CD14-positive monocyte (primary cell): ENCODE results near the gene HDAC7. TPM values are rescaled to one million over a fixed set of nuclear protein-coding genes. Genes with fewer than 3 reads are reported as not detected.
A peak's percentile ranks its signal among the peaks of the same experiment; 100 is the strongest.

Experiments
- DNase-seq, 3 donors: peaks; one replicate each; pipeline ENCODE4 v3.0.0-alpha.2; 2011 to 2022
- H2AFZ ChIP-seq: 2 replicates; pipeline ENCODE4 v1.6.0; 2012; ENCODE audit warnings: mild to moderate bottlenecking, low read depth, low read length, inconsistent platforms; ENCODE audit not compliant: insufficient read depth, poor library complexity, severe bottlenecking
- H3K27ac ChIP-seq, 2 donors: 1 replicate in 1 of 2; 2 replicates in 1 of 2; pipeline ENCODE4 v1.5.1; 2012 to 2013; ENCODE audit warnings: low read length in 2 of 2, control low read depth in 1 of 2, inconsistent platforms in 1 of 2, low read depth in 1 of 2, mild to moderate bottlenecking in 1 of 2
- H3K27me3 ChIP-seq, 2 donors: one replicate each; pipeline versions ENCODE4 v1.6.0 to v1.6.1; 2011 to 2013; ENCODE audit warnings: low read length in 2 of 2; ENCODE audit not compliant: control insufficient read depth in 2 of 2, insufficient read depth in 2 of 2
- H3K36me3 ChIP-seq, 2 donors: replicated peaks in 1 of 2; 1 replicate in 1 of 2; 2 replicates in 1 of 2; pipeline versions ENCODE4 v1.5.1 to v1.6.1; 2012 to 2013; ENCODE audit warnings: low read length in 2 of 2, control low read depth in 1 of 2, inconsistent platforms in 1 of 2, mild to moderate bottlenecking in 1 of 2; ENCODE audit not compliant: insufficient read depth in 2 of 2, control insufficient read depth in 1 of 2
- H3K4me1 ChIP-seq, 2 donors: 1 replicate in 1 of 2; 2 replicates in 1 of 2; pipeline versions ENCODE4 v1.5.1 to v1.6.1; 2012 to 2013; ENCODE audit warnings: low read length in 2 of 2, control low read depth in 1 of 2, inconsistent platforms in 1 of 2, mild to moderate bottlenecking in 1 of 2, moderate library complexity in 1 of 2; ENCODE audit not compliant: insufficient read depth in 2 of 2, control insufficient read depth in 1 of 2
- H3K4me2 ChIP-seq: replicated peaks from 2 replicates; pipeline ENCODE3; 2012; ENCODE audit warnings: low read length, moderate library complexity, mild to moderate bottlenecking; ENCODE audit not compliant: poor library complexity, severe bottlenecking; ENCODE audit errors: extremely low read depth
- H3K4me3 ChIP-seq, 3 experiments: fragments of 200-600 bp in 1 of 3; sonication (generic) in 1 of 3; replicated peaks in 1 of 3; 1 replicate in 2 of 3; 2 replicates in 1 of 3; pipeline ENCODE4 v1.5.1; 2011 to 2013; ENCODE audit warnings: low read length in 3 of 3, mild to moderate bottlenecking in 3 of 3, control low read depth in 2 of 3, low read depth in 2 of 3, inconsistent platforms in 1 of 3, moderate library complexity in 1 of 3
- H3K79me2 ChIP-seq: 2 replicates; pipeline ENCODE4 v1.6.0; 2012; ENCODE audit warnings: mild to moderate bottlenecking, control low read depth, inconsistent platforms, low read length, moderate library complexity; ENCODE audit not compliant: insufficient read depth
- H3K9ac ChIP-seq: 2 replicates; pipeline ENCODE4 v1.6.0; 2017; ENCODE audit warnings: low read length, mild to moderate bottlenecking; ENCODE audit not compliant: insufficient read depth, poor library complexity, severe bottlenecking
- H3K9me3 ChIP-seq, 2 donors: replicated peaks in 1 of 2; 1 replicate in 1 of 2; 2 replicates in 1 of 2; pipeline versions ENCODE4 v1.5.1 to v1.6.1; 2012 to 2013; ENCODE audit warnings: low read length in 2 of 2, control low read depth in 1 of 2; ENCODE audit not compliant: control insufficient read depth in 1 of 2, insufficient read depth in 1 of 2
- H4K20me1 ChIP-seq: 2 replicates; pipeline ENCODE4 v1.6.0; 2012; ENCODE audit warnings: mild to moderate bottlenecking, low read length, control low read depth, moderate library complexity; ENCODE audit not compliant: insufficient read depth
- H3K27ac Mint-ChIP-seq, 7 donors: one replicate each; pipeline ENCODE4 v1.8.0; 2020; ENCODE audit warnings: mild to moderate bottlenecking in 7 of 7, mixed read lengths in 7 of 7, moderate library complexity in 6 of 7, inconsistent platforms in 2 of 7
- H3K27me3 Mint-ChIP-seq, 3 donors: one replicate each; pipeline ENCODE4 v1.8.0; 2021 to 2022; ENCODE audit warnings: low read depth in 3 of 3, mild to moderate bottlenecking in 3 of 3, mixed read lengths in 3 of 3, moderate library complexity in 3 of 3, inconsistent platforms in 1 of 3
- H3K36me3 Mint-ChIP-seq, 2 donors: one replicate each; pipeline ENCODE4 v1.8.0; 2020; ENCODE audit warnings: mixed read lengths in 2 of 2, inconsistent platforms in 1 of 2, mild to moderate bottlenecking in 1 of 2
- H3K4me1 Mint-ChIP-seq: one replicate; pipeline ENCODE4 v1.8.0; 2020; ENCODE audit warnings: mild to moderate bottlenecking, mixed read lengths
- H3K4me3 Mint-ChIP-seq, 2 donors: one replicate each; pipeline ENCODE4 v1.8.0; 2020; ENCODE audit warnings: mild to moderate bottlenecking in 2 of 2, mixed read lengths in 2 of 2, moderate library complexity in 1 of 2
- H3K9me3 Mint-ChIP-seq, 7 donors: one replicate each; pipeline ENCODE4 v1.8.0; 2020 to 2022; ENCODE audit warnings: mixed read lengths in 7 of 7, mild to moderate bottlenecking in 6 of 7, moderate library complexity in 6 of 7, inconsistent platforms in 2 of 7
- CTCF ChIP-seq: fragments of 200-600 bp; IDR thresholded peaks from one replicate; pipeline ENCODE4 v1.8.0; 2022; ENCODE audit warnings: antibody characterized with exemption, mild to moderate bottlenecking
- WGBS: methylation state at CpG from one replicate; pipeline ENCODE4 v1.1.5; 2013; ENCODE audit warnings: missing lambda C conversion rate; ENCODE audit not compliant: insufficient coverage; 5-methylcytosine and 5-hydroxymethylcytosine counted together
- intact Hi-C, 2 donors: fragments of 100-400 bp; cut with micrococcal nuclease; formaldehyde crosslinking; loops; one replicate each; pipeline versions ENCODE4 v1.15.0 to v1.15.1; 2023
- polyA plus RNA-seq, 3 donors: library from polyadenylated mRNA; depleted of rRNA in 1 of 3; unstranded in 2 of 3; stranded (reverse) in 1 of 3; fragments of 300-500 nt in 2 of 3; fragments of >200 nt in 1 of 3; fragmentation: Illumina TruSeq in 2 of 3; gene quantifications; 1 replicate in 2 of 3; 2 replicates in 1 of 3; pipeline ENCODE4 v1.2.3, GENCODE V29; 2012 to 2021

Gene HDAC7
- polyA plus RNA-seq, 3 donors, result 5.9 to 79.2 (median 8.4) TPM

GRCh38 chr12:47755655-47756562 lies 63.8 kb downstream of the HDAC7 start:
- TF ChIP-seq CTCF, result no peak
- Histone ChIP-seq H3K79me2 (no peaks in the 10 kb centered on the region), H2AFZ (no peak overlapping the region), H3K4me3 (no peak overlapping the region), H3K27me3 (no peaks in the 10 kb centered on the region), H3K4me2 (no peak overlapping the region), H3K27ac (no peak overlapping the region), H3K36me3 (no peaks in the 10 kb centered on the region), H3K4me1 (peaks cover 21 to 40% of the 10 kb centered on the region in 2 donors), H4K20me1 (no peaks in the 10 kb centered on the region), H3K9ac (no peak overlapping the region), H3K9me3 (no peaks in the 10 kb centered on the region)
- WGBS, result 87% methylated on average over 6 of the region's 12 CpGs
- Mint-ChIP-seq H3K27ac (peak overlapping the region in 1 of 7 donors; percentile 47), H3K36me3 (no peaks in the 10 kb centered on the region), H3K27me3 (peaks cover 7 to 21% (median 16%) of the 10 kb centered on the region in 3 donors), H3K9me3 (no peaks in the 10 kb centered on the region), H3K4me1 (peaks cover 32% of the 10 kb centered on the region), H3K4me3 (peak overlapping the region in 1 of 2 donors; percentile 7)
- DNase-seq, result no peak
- intact Hi-C loops, result no loop called here

GRCh38 chr12:47754881-47755280 lies 64.8 kb downstream of the HDAC7 start:
- H3K36me3 Mint-ChIP-seq, result no peaks in the 10 kb centered on the region
- Histone ChIP-seq H3K4me2 (no peak overlapping the region), H3K79me2 (no peaks in the 10 kb centered on the region), H3K4me3 (no peak overlapping the region), H3K4me1 (peaks cover 29 to 50% of the 10 kb centered on the region in 2 donors), H3K9me3 (no peaks in the 10 kb centered on the region), H3K27ac (no peak overlapping the region), H3K9ac (no peak overlapping the region), H3K27me3 (no peaks in the 10 kb centered on the region), H2AFZ (no peak overlapping the region), H4K20me1 (no peaks in the 10 kb centered on the region), H3K36me3 (no peaks in the 10 kb centered on the region)
- H3K27ac Mint-ChIP-seq, result no peak overlapping the region
- no peak overlapping the region for H3K4me3 Mint-ChIP-seq
- no peaks in the 10 kb centered on the region for H3K9me3 Mint-ChIP-seq
- 71% methylated on average over 2 of the region's 3 CpGs for WGBS
- peaks cover 42% of the 10 kb centered on the region for H3K4me1 Mint-ChIP-seq
- intact Hi-C loops, result no loop called here
- DNase-seq, result no peak
- TF ChIP-seq CTCF, result no peak
- peaks cover 5 to 16% (median 11%) of the 10 kb centered on the region in 3 donors for H3K27me3 Mint-ChIP-seq
